ENCODE data around the gene KCNN3.

The KCNN3 gene

DNA sequence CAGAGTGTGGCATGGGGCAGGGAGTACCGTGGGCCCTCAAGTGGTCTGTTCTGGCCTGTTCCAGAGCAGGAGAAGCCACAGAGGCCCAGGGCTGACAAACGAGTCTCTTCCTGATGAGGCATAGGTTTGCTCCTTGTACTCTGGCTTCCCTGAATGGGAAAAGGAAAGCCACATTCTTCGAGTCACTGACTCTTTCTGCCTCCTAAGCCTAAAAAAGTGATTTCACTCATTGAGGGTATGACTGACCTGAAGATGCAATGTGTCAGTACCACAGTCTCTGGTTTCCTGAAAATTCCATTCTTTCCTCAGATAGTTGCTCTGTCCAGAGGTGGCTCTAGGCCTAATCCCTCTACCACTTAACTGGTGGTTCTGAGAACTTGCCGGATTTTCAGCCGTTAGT lies 92.3 kb downstream of the KCNN3 start:
- Histone ChIP-seq H3K27ac (ENCODE audit: low read depth, low read length, severe bottlenecking) (no peak overlapping the region), H3K9me3 (ENCODE audit: control insufficient read depth, low read length) (no peaks in the 10 kb centered on the region), H3K4me1 (ENCODE audit: control insufficient read depth, insufficient read depth, low read length, poor library complexity, severe bottlenecking) (peaks cover 3% of the 10 kb centered on the region), H3K36me3 (ENCODE audit: control insufficient read depth, insufficient read depth, low read length) (no peaks in the 10 kb centered on the region), H3K4me3 (ENCODE audit: extremely low read depth, insufficient read depth, low read length, poor library complexity, severe bottlenecking) (no peak overlapping the region)
- 73 to 85% methylated on average over 3 of the region's 5 CpGs for WGBS, 2 experiments (ENCODE audit: insufficient coverage in 2 of 2)

DNA sequence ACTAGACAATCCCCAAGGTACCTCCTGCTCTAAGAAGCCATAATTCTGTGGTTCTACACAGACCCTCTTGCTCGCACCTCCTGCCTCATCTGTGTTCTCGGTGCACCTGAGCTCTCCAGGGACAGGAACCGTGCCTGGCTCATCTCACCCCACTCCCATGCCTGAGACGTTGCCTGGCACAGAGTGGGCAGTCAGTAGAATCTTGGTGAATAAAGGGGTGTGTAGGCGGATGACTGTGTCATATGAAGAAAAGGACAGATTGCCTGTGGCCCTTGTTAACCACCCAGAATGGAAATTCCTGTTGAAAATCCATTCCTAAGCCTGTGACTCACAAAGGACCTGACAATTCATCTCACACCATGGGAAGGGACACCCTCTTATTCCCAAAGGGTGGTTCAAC lies 92.9 kb downstream of the KCNN3 start:
- no peaks in the 10 kb centered on the region for H3K36me3 ChIP-seq (ENCODE audit: control insufficient read depth, insufficient read depth, low read length)
- H3K4me1 ChIP-seq (ENCODE audit: control insufficient read depth, insufficient read depth, low read length, poor library complexity, severe bottlenecking): peaks cover 6% of the 10 kb centered on the region
- no peaks in the 10 kb centered on the region for H3K9me3 ChIP-seq (ENCODE audit: control insufficient read depth, low read length)
- H3K27ac ChIP-seq (ENCODE audit: low read depth, low read length, severe bottlenecking): no peak overlapping the region
- WGBS, 2 experiments (ENCODE audit: insufficient coverage in 2 of 2): 95% methylated on average over 4 of the region's 5 CpGs
- H3K4me3 ChIP-seq (ENCODE audit: extremely low read depth, insufficient read depth, low read length, poor library complexity, severe bottlenecking): no peak overlapping the region

DNA sequence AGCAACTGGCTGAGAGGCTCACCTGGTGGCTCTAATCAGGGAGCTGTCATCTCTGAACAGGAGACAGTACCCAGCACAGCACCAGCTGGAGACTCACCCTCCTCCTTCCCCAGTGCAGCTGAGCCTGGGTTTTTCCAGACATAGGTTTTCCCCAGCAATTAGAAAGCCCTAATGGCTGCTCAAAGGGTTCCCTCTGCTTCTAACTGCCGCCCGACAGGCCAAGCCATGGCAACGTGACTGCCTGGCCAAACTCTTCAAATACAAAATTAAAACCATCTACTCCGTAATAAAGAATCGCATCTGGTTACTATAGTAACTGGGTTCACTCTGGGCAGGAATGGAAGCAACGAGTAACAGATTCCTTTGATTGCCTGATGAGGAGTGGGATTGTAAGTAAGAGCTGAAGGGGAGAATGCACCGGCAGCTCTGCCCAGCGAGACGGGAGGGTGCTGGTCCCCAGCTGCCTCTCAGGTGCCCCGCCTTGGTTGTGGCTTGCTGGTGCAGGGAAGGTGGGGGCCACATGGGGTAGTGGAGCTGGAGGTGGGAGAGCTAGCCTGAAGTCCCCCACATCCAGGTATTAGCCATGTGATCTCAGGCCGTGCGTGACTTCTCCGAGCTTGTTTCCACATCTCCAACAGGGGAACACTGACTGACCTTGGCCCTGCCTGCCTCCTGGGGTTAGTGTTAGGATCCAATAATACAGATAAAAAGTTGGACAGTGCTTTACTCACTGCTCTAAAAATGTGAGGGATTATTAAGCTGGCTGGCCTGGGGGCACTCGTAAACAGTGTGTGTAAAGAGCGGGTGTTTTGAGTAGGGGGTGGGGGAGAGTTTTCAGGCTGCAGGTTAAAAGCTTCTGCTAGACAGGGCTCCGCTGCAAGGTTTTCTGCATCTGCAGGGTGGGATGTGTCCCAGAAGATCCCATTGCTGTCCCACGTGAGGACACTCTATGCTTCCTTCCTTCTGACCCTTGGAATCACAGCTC lies 94.2 kb downstream of the KCNN3 start:
- Histone ChIP-seq H3K36me3 (ENCODE audit: control insufficient read depth, insufficient read depth, low read length) (no peaks in the 10 kb centered on the region), H3K4me1 (ENCODE audit: control insufficient read depth, insufficient read depth, low read length, poor library complexity, severe bottlenecking) (peaks cover 6% of the 10 kb centered on the region), H3K27ac (ENCODE audit: low read depth, low read length, severe bottlenecking) (no peak overlapping the region), H3K9me3 (ENCODE audit: control insufficient read depth, low read length) (no peaks in the 10 kb centered on the region), H3K4me3 (ENCODE audit: extremely low read depth, insufficient read depth, low read length, poor library complexity, severe bottlenecking) (no peak overlapping the region)
- 89 to 91% methylated on average over 14 to 17 of the region's 17 CpGs for WGBS, 2 experiments (ENCODE audit: insufficient coverage in 2 of 2)

DNA sequence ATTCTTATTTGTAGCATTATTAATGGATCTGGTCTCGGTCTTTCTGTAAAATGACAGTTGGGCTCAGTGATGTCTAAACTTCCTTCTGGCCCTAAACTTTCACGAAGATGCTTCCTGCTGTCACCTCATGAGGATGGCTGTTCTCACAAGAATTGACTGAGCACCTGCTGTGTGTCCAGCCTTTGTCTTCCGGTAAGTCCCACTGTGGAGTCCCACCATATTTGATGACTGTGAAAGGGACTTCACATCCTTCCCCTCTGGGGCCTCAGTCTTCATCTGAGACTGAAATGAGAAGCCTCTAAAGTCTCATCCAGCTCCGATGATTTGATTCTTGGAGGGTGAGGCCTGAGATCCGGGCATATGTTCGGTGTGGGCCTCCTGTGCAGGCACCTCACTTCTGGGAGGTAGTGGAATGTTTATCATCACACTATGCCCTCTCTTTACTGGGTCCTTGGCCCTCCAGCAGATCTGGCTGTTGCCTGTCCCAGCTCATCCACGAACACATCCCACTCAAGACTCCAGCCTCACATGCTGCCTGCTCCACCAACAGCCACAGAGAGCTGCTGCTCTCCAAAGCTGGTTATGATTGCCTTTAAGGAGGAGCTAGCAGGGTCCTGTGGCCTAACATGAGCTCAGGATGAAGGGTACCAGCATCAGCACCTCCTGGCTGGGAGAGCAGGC lies 95.8 kb downstream of the KCNN3 start:
- H3K27ac ChIP-seq (ENCODE audit: low read depth, low read length, severe bottlenecking): no peak overlapping the region
- 96 to 98% methylated on average over 4 of the region's 7 CpGs for WGBS, 2 experiments (ENCODE audit: insufficient coverage in 2 of 2)
- H3K4me3 ChIP-seq (ENCODE audit: extremely low read depth, insufficient read depth, low read length, poor library complexity, severe bottlenecking): no peak overlapping the region
- H3K9me3 ChIP-seq (ENCODE audit: control insufficient read depth, low read length): no peaks in the 10 kb centered on the region
- H3K4me1 ChIP-seq (ENCODE audit: control insufficient read depth, insufficient read depth, low read length, poor library complexity, severe bottlenecking): peaks cover 6% of the 10 kb centered on the region
- H3K36me3 ChIP-seq (ENCODE audit: control insufficient read depth, insufficient read depth, low read length): no peaks in the 10 kb centered on the region

DNA sequence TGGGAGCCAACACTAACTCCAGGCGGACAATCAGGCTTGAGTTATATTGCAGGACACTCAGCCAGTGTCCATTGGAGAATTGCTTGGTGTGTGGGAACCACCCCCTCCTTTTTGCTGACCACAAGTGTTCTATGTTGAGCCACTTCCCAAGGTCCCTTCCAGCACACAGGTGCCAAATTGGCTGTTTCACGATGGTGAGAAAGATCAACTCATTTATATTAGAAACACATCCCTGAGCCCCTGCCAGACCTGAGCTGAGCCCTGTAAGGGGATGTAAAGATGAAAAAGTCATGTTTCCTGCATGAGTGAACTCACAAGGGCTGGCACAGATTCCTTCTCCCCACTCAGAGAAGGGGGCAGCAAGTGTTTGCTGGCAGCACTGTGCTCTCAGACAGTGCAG lies 96.5 kb downstream of the KCNN3 start:
- no peaks in the 10 kb centered on the region for H3K36me3 ChIP-seq (ENCODE audit: control insufficient read depth, insufficient read depth, low read length)
- WGBS, 2 experiments (ENCODE audit: insufficient coverage in 2 of 2): 80 to 100% methylated on average over 1 of the region's 2 CpGs

DNA sequence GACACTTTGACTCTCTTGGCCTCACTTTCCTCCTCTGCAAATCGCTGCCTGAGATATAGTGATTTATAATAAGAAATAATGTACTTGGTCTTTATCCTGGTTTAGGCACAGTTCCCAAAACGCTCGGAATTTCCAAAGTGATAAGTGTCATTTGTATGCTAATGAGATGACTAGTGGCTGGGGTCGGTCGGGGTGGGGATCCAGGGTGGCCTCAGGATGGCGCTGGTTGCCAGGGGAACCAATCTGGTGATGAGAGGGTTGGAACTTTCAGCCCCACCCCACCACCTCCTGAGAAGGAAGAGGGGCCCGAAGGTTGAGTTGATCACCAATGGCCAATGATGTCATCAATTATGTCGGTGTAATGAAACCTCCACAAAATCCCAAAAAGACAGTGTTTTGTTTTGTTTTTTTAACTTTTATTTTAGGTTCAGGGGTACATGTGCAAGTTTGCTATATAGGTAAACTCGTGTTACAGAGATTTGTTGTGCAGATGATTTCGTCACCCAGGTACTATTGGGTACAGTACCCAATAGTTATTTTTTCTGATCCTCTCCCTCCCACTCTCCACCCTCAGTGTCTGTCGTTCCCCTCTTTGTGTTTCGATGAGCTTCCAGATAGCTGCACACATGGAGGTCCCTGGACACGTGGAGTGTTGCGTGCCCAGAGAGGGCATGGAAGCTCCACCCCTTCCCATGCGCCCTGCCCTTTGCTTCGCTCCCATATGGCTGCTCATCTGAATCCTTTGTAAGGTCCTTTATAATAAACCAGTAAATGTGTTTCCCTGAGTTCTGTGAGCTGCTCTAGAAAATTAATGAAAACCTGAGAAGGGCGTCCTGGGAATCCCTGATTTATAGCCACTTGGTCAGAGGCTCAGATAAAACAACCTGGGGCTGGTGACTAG lies 97.2 kb downstream of the KCNN3 start:
- Histone ChIP-seq H3K36me3 (ENCODE audit: control insufficient read depth, insufficient read depth, low read length) (no peaks in the 10 kb centered on the region), H3K4me1 (ENCODE audit: control insufficient read depth, insufficient read depth, low read length, poor library complexity, severe bottlenecking) (peaks cover 6% of the 10 kb centered on the region), H3K27ac (ENCODE audit: low read depth, low read length, severe bottlenecking) (no peak overlapping the region), H3K4me3 (ENCODE audit: extremely low read depth, insufficient read depth, low read length, poor library complexity, severe bottlenecking) (no peak overlapping the region), H3K9me3 (ENCODE audit: control insufficient read depth, low read length) (no peaks in the 10 kb centered on the region)
- 65 to 85% methylated on average over 8 to 12 of the region's 17 CpGs for WGBS, 2 experiments (ENCODE audit: insufficient coverage in 2 of 2)

More for the DNA sequence above, 96.5 kb downstream of the KCNN3 start:
- H3K4me3 ChIP-seq (ENCODE audit: extremely low read depth, insufficient read depth, low read length, poor library complexity, severe bottlenecking): no peak overlapping the region
- no peaks in the 10 kb centered on the region for H3K9me3 ChIP-seq (ENCODE audit: control insufficient read depth, low read length)
- H3K4me1 ChIP-seq (ENCODE audit: control insufficient read depth, insufficient read depth, low read length, poor library complexity, severe bottlenecking): peaks cover 6% of the 10 kb centered on the region
- no peak overlapping the region for H3K27ac ChIP-seq (ENCODE audit: low read depth, low read length, severe bottlenecking)

DNA sequence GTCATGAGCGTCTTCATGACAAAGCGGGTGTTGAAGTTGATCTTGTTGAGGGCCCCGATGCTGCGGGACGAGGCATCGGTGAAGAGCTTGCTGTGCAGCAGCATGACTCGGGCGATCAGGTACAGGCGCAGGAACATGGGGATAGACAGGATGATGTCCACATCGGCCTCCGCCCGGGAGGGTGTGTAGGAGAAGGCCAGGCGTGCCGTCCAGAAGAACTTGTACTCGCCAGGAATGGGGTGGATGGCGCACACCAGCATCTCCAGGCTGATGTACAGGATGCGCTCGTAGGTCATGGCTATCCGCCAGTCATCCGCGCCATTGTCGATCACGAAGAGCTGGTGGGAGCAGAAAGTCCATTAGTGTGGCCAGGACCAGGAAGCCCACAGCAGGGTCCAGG lies 98.0 kb downstream of the KCNN3 start:
- Histone ChIP-seq H3K9me3 (ENCODE audit: control insufficient read depth, low read length) (no peaks in the 10 kb centered on the region), H3K27ac (ENCODE audit: low read depth, low read length, severe bottlenecking) (no peak overlapping the region), H3K36me3 (ENCODE audit: control insufficient read depth, insufficient read depth, low read length) (no peaks in the 10 kb centered on the region), H3K4me1 (ENCODE audit: control insufficient read depth, insufficient read depth, low read length, poor library complexity, severe bottlenecking) (peaks cover 4% of the 10 kb centered on the region), H3K4me3 (ENCODE audit: extremely low read depth, insufficient read depth, low read length, poor library complexity, severe bottlenecking) (no peak overlapping the region)
- WGBS, 2 experiments (ENCODE audit: insufficient coverage in 2 of 2): 96 to 97% methylated on average over 23 of the region's 23 CpGs

DNA sequence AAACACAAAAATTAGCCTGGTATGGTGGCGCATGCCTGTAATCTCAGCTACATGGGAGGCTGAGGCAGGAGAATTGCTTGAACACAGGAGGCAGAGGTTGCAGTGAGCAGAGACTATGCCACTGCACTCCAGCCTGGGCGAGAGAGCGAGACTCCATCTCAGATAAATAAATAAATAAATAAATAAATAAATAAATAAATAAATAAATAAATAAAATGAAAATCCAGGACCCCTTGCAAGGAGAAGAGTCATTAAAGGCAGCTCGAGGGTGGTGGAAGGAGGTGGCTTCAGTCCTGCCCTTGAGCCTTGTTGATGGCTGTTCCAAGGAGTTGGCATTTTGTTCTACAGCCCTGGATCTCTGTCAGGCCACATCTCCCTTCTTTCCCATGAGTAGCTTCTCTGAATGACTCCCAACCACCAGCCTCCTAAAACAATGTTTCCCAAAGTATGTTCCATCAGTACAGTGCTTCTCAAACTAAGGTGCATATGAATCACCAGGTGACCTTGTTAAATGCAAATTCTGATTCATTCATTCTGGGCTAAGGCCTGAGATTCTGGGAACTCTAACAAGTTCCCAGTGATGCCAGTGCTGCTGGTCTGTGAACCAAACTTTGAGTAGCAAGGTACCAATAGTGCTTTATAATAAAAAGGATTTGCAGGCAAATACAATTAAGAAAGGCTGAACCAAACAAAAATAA lies 99.0 kb downstream of the KCNN3 start:
- H3K9me3 ChIP-seq (ENCODE audit: control insufficient read depth, low read length): no peaks in the 10 kb centered on the region
- peaks cover 3% of the 10 kb centered on the region for H3K4me1 ChIP-seq (ENCODE audit: control insufficient read depth, insufficient read depth, low read length, poor library complexity, severe bottlenecking)
- WGBS, 2 experiments (ENCODE audit: insufficient coverage in 2 of 2): 83 to 92% methylated on average over 1 to 2 of the region's 4 CpGs
- no peak overlapping the region for H3K27ac ChIP-seq (ENCODE audit: low read depth, low read length, severe bottlenecking)
- no peak overlapping the region for H3K4me3 ChIP-seq (ENCODE audit: extremely low read depth, insufficient read depth, low read length, poor library complexity, severe bottlenecking)
- H3K36me3 ChIP-seq (ENCODE audit: control insufficient read depth, insufficient read depth, low read length): no peaks in the 10 kb centered on the region

DNA sequence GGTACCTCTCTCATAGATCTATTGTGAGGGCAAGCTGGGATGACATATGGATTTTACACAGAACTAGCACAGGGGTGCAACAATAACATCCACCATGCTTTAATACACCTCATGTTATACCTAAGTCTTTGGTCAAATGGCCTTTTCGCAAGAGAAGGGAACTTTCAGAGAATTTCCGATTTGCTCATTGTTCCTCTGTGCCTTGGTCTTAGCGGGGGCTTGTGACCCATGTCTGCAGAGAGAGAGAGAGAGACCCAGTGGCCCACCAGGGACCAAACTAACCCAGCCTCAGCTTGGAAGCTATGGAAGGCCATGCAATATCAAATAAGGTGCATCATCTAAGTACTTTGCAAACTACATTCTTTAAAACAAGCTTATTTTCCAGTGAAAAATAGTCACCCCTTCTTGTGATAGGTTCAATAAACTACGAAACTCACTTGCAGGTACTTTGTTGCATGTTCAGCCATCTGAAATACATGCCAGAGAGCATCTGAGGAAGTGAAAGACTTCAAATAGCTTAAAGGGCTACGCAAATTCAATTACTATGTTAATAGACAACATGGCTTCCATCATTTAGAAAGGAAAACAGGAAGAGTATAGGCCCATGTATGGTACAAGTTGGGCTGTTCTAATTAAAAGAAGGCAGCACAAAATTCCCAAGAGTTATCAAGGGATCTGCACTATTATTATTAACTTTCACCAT lies 100.7 kb downstream of the KCNN3 start:
- 92 to 93% methylated on average over 3 to 5 of the region's 5 CpGs for WGBS, 2 experiments (ENCODE audit: insufficient coverage in 2 of 2)
- H3K9me3 ChIP-seq (ENCODE audit: control insufficient read depth, low read length): no peaks in the 10 kb centered on the region
- no peak overlapping the region for H3K4me3 ChIP-seq (ENCODE audit: extremely low read depth, insufficient read depth, low read length, poor library complexity, severe bottlenecking)
- H3K36me3 ChIP-seq (ENCODE audit: control insufficient read depth, insufficient read depth, low read length): no peaks in the 10 kb centered on the region
- H3K4me1 ChIP-seq (ENCODE audit: control insufficient read depth, insufficient read depth, low read length, poor library complexity, severe bottlenecking): peaks cover 3% of the 10 kb centered on the region
- no peak overlapping the region for H3K27ac ChIP-seq (ENCODE audit: low read depth, low read length, severe bottlenecking)

Data from mesodermal cell (in vitro differentiated cells).